Activated naive CD4-positive, alpha-beta T cell treated with anti-CD3 and anti-CD28 coated beads, Interleukin-2, amount 50 U/mL, for 72 hours (primary cell): ENCODE data around the gene CRTC1. TPM values are rescaled to one million over a fixed set of nuclear protein-coding genes. Genes with fewer than 3 reads are reported as not detected.
"Not testable (repeated sequence)": the region's sequence is repeated elsewhere in the genome, so short reads cannot be mapped to it uniquely, and the experiment has no call there.

Experiments used
- ATAC-seq, 2 donors: fragments of 150-1000 bp; cut with Tn5 transposase; 2 replicates each; pipeline ENCODE4 v1.10.0; 2021; ENCODE audit warnings: mild to moderate bottlenecking in 2 of 2, moderate library complexity in 2 of 2
- DNase-seq, 2 donors: peaks; one replicate each; pipeline ENCODE4 v3.0.0; 2021 to 2022; ENCODE audit warnings: low spot score in 2 of 2
- H3K27ac Mint-ChIP-seq, 2 donors: one replicate each; pipeline ENCODE4 v1.8.0; 2022; ENCODE audit warnings: mild to moderate bottlenecking in 2 of 2, mixed read lengths in 2 of 2
- H3K36me3 Mint-ChIP-seq, 2 donors: one replicate each; pipeline ENCODE4 v1.8.0; 2022; ENCODE audit warnings: mixed read lengths in 2 of 2
- H3K9me3 Mint-ChIP-seq, 2 donors: one replicate each; pipeline ENCODE4 v1.8.0; 2022; ENCODE audit warnings: mixed read lengths in 2 of 2
- total RNA-seq, 2 donors: library from RNA; stranded (reverse); gene quantifications; one replicate each; pipeline ENCODE4 v1.2.3, GENCODE V29; 2022

CRTC1 gene
- total RNA-seq, 2 donors from 2014 or later = 5.6 to 7.1 TPM

DNA sequence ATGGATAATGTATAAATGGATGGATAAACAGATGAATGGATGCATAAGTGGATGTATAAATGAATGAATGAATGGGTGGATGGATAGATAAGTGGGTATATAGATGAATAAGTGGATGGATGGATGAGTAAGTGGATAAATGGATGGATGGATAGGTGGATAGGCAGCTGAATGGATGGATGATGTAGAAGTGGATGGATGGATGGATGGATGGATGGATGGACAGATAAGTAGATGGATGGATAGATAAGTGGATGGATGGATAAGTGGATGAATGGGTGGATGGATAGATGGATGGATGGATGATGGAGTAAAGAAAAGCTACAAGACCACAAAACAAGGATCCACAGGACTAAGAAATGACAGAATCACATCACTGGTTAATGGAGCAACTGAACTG is 116.6 kb downstream of the CRTC1 start:
- DNase-seq = no peak
- H3K9me3 Mint-ChIP-seq = no peaks in the 10 kb centered on the region
- no peak for ATAC-seq
- no peaks in the 10 kb centered on the region for H3K36me3 Mint-ChIP-seq
- H3K27ac Mint-ChIP-seq = no peak overlapping the region

DNA sequence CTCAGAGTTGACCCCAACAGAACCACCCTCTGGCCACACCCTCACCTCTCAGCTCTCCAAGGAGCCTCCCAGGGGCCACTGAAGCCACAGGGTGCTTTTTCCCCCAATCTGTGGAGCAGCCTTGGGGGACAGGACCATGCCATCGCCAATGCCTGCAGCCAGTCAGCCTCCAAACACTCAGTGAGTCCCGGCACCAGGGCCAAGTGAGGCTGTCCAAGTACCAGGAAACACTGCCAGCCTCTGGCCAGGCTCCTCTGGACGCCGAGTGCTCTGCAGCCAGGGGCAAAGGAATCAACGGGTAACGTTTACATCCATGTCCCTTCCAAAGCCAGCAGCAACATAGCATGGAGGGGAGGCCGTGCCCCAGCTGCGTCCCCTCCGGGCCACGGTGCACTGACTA is 117.2 kb downstream of the CRTC1 start:
- Mint-ChIP-seq H3K27ac (no peak overlapping the region), H3K36me3 (no peaks in the 10 kb centered on the region), H3K9me3 (no peaks in the 10 kb centered on the region)
- DNase-seq (no peak), ATAC-seq (no peak)

DNA sequence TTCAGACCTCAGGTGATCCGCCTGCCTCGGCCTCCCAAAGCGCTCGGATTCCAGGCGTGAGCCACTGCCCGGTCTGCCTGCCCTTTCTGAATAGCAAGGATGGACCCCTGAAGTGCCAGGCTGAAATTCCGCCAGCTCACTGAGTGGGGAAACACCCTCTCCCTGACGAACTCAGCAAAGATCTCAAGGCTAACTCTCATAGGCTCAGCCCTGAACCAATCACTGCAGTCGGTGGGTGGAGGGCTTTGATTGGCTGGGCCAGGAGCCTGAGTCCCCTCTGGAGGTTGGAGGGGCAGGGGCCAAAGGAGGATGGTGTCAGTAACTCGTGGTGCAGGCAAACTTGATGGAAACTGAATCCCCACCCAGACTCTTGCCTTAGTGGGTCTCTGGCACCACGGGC is 118.9 kb downstream of the CRTC1 start:
- H3K9me3 Mint-ChIP-seq = no peaks in the 10 kb centered on the region
- no peaks in the 10 kb centered on the region for H3K36me3 Mint-ChIP-seq
- DNase-seq (no peak), ATAC-seq (no peak)
- no peak overlapping the region for H3K27ac Mint-ChIP-seq

- no peaks in the 10 kb centered on the region for H3K36me3 Mint-ChIP-seq
- no peak for ATAC-seq
- DNase-seq = no peak
- H3K9me3 Mint-ChIP-seq = no peaks in the 10 kb centered on the region
- H3K27ac Mint-ChIP-seq = no peak overlapping the region
Measured at GRCh38 chr19:18803550-18804138, 120.2 kb downstream of the CRTC1 start.

DNA sequence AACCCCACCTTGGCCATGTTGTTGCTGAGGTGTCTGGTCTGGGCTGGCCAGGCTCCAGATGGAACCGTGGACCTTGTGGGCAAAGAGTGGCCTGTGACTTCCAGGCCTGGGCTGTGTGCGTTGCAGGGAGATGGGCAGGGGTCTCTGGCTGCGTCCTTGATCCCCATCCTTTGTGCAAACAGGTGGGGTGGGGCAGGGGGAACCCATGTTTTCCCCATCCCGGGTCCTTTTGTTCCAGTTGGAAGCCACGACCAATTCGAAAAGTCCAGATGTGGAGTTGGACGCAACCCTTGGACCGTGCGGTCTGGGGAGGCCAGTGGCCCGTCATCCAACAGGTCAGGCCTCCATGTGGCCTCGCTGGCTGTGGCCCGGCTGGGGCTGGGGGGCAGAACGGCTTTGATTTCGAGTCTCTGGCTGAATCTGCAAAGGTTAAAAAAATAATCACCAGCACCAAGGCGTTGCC is 120.7 kb downstream of the CRTC1 start:
- ATAC-seq = no peak
- H3K27ac Mint-ChIP-seq = no peak overlapping the region
- H3K36me3 Mint-ChIP-seq = no peaks in the 10 kb centered on the region
- no peaks in the 10 kb centered on the region for H3K9me3 Mint-ChIP-seq
- DNase-seq = no peak

DNA sequence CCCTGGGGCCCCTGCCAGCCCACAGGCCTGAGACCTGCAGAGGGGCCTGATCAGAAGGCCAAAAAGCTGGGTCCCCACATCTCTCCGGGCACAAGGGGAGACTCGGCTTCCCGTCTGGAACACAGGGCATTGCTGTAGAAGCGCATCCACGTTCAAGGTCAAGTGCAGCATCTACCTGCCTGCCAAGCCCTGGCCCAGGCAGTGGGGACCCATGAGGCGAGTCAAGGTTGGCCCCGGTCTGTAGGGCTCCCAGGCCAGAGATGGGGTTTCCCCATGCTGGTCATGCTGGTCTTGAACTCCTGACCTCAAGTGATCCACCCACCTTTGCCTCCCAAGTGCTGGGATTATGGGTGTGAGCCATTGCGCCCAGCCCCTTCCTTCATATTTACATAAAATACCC is 121.2 kb downstream of the CRTC1 start:
- Mint-ChIP-seq H3K9me3 (no peaks in the 10 kb centered on the region), H3K36me3 (no peaks in the 10 kb centered on the region), H3K27ac (no peak overlapping the region)
- DNase-seq (no peak), ATAC-seq (no peak)

DNA sequence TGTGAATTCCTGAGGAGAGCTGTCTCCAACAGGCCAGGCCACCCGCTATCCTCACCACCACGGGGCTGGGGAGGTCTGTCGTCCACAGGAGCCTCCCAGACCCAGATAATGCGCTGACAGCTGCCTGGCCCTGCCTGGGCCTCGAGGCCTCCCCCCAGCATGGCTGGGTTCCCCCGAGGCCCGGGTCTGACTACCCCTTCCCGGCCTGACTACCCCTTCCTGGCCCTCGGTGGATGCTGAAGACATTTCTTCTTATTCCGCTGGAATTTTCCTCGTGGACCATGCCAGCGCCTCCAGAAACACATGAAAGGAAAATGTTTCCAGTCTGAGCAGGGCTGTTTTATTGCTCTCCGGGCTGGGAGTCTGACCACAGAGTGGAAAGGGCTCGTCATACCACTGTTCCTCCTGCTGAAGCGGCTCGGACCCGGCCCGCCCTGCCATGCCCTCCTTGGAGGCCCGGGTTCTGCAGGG is 124.4 kb downstream of the CRTC1 start:
- Mint-ChIP-seq H3K27ac (no peak overlapping the region), H3K9me3 (no peaks in the 10 kb centered on the region), H3K36me3 (no peaks in the 10 kb centered on the region)
- no peak for DNase-seq
- ATAC-seq = no peak

DNA sequence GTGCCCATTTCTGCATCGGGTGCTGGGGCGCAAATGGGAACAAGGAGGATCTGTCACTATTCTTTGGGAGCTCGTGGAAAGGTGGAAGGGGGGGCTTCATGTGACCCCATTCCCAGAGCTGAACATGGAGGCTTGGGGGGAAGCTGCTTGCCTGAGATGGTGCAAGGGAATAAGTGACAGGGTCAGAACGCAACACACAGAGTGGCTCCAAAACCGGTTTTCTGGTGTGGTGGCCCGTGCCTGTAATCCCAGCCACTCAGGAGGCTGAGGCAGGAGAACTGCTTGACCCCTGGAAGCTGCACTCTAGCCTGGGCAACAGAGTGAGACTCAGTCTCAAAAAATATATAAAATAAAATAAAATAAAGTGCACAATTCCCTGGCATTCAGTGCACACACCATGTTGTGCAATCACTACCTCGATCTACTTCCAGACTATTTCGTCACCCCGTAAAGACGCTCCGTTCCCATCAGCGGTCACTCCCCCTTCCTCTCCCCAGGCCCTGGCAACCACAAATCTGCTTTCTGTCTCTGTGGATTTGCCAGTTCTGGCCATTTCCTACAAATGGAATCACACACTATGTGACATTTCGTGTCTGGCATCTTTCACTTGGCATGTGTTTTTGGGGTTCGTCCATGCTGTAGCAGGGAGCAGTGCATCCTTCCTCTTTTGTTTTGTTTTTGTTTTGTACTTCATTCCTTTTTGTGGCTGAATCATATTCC is 125.8 kb downstream of the CRTC1 start:
- H3K9me3 Mint-ChIP-seq = no peaks in the 10 kb centered on the region
- no peaks in the 10 kb centered on the region for H3K36me3 Mint-ChIP-seq
- DNase-seq = no peak
- no peak for ATAC-seq
- no peak overlapping the region for H3K27ac Mint-ChIP-seq

GRCh38 chr19:18811638-18812037 is 128.2 kb downstream of the CRTC1 start:
- not testable (repeated sequence) for DNase-seq, H3K36me3 Mint-ChIP-seq, H3K9me3 Mint-ChIP-seq, H3K27ac Mint-ChIP-seq, ATAC-seq

- Mint-ChIP-seq H3K36me3 (no peaks in the 10 kb centered on the region), H3K9me3 (no peaks in the 10 kb centered on the region), H3K27ac (no peak overlapping the region)
- no peak for DNase-seq
- no peak for ATAC-seq
Measured at GRCh38 chr19:18814063-18814462, 130.6 kb downstream of the CRTC1 start.

GRCh38 chr19:18815673-18816072 is 132.2 kb downstream of the CRTC1 start:
- ATAC-seq = peak in 1 of 2 donors; percentile 61
- H3K36me3 Mint-ChIP-seq = no peaks in the 10 kb centered on the region
- H3K27ac Mint-ChIP-seq = no peak overlapping the region
- DNase-seq = no peak
- no peaks in the 10 kb centered on the region for H3K9me3 Mint-ChIP-seq

GRCh38 chr19:18816645-18817044 is 133.2 kb downstream of the CRTC1 start:
- H3K9me3 Mint-ChIP-seq, H3K27ac Mint-ChIP-seq, ATAC-seq, H3K36me3 Mint-ChIP-seq, DNase-seq: not testable (repeated sequence)

GRCh38 chr19:18817574-18817973 is 134.1 kb downstream of the CRTC1 start:
- Mint-ChIP-seq H3K9me3 (no peaks in the 10 kb centered on the region), H3K27ac (no peak overlapping the region), H3K36me3 (no peaks in the 10 kb centered on the region)
- DNase-seq (no peak), ATAC-seq (no peak)

DNA sequence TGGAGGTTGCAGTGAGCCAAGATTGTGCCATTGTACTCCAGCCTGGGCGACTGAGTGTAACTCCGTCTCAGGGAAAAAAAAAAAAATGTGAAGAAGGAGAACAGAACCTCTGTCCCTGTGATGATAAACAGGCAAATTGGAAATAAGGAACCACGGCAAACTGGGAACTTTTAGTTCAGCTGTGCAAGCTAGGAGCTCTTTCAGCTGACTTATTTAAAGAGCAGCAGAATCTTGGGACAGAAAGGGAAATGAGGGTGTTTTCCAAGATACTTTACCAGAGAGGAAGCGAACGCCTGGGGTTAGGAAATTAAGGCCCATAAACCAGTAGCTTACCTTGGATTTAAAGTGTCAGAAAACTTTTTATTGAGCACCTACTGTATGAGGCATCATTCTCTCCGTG is 145.3 kb downstream of the CRTC1 start:
- DNase-seq = no peak
- Mint-ChIP-seq H3K36me3 (peaks cover 14 to 19% of the 10 kb centered on the region in 2 donors), H3K9me3 (no peaks in the 10 kb centered on the region), H3K27ac (no peak overlapping the region)
- no peak for ATAC-seq

DNA sequence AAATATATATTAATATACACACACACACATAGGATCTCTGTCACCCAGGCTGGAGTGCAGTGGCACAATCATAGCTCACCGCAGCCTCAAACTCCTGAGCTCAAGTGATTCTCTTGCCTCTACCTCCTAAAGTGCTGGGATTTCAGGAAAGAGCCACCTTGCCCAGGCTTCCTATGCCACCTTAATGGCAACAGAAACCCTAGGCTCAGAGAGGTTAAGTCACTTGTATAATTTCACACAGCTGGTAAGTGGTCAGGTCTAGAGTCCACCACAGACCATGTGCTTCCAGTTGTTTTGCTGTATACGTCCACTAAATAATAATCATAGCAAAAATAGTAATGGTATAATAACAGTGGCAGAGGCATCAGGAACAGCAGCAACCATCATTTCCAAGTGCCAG is 147.0 kb downstream of the CRTC1 start:
- H3K9me3 Mint-ChIP-seq = no peaks in the 10 kb centered on the region
- H3K36me3 Mint-ChIP-seq = peaks cover 27 to 34% of the 10 kb centered on the region in 2 donors
- ATAC-seq (no peak), DNase-seq (no peak)
- no peak overlapping the region for H3K27ac Mint-ChIP-seq

- peak; percentile 87 to 90 for ATAC-seq
- peak; percentile 97 for DNase-seq
- Mint-ChIP-seq H3K27ac (peak within 1 kb of the TSS; percentile 92 to 98), H3K36me3 (peaks cover 27 to 42% of the 10 kb centered on the region in 2 donors), H3K9me3 (no peaks in the 10 kb centered on the region)
Measured at GRCh38 chr19:18831524-18832305, 148.2 kb downstream of the CRTC1 start, which contains the start of gene UPF1. Gene UPF1, plus strand, starts transcription at chr19:18831959. Its CDS starts 251 bp downstream, at chr19:18832210.
